Measurements from ENCODE around the gene VIT.
A peak's percentile ranks its signal among the peaks of the same experiment; 100 is the strongest.

The VIT gene

DNA sequence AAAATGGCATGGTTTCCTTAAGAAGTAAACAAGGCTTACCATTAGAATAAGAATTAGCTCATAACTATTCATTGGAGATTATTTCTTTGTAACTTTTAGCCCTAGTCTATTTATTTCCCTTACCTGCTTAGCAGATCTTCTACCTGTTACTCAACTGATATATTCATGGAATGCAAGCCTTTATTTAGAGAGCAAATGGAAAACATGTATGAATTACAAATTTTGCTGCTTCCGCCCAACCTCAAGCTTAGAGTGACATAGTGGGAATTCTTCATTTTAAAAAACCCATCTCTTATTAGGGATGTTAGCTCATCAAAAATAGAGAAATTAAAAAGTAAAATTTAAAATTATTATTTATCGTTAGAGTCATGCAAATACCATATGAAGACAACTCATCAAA, 158.9 kb downstream of the VIT start:
- ATAC-seq: no peak
- Mint-ChIP-seq H3K36me3 (peaks cover 58% of the 10 kb centered on the region), H3K9me3 (no peaks in the 10 kb centered on the region), H3K27me3 (no peaks in the 10 kb centered on the region), H3K4me1 (peaks cover 10% of the 10 kb centered on the region), H3K4me3 (no peak overlapping the region), H3K27ac (no peak overlapping the region)

GRCh38 chr2:36857713-36858112, 161.2 kb downstream of the VIT start:
- peaks cover 3% of the 10 kb centered on the region for H3K9me3 Mint-ChIP-seq
- peaks cover 10% of the 10 kb centered on the region for H3K4me1 Mint-ChIP-seq
- no peak overlapping the region for H3K4me3 Mint-ChIP-seq
- H3K27me3 Mint-ChIP-seq: no peaks in the 10 kb centered on the region
- peaks cover 61% of the 10 kb centered on the region for H3K36me3 Mint-ChIP-seq
- no peak overlapping the region for H3K27ac Mint-ChIP-seq
- ATAC-seq: no peak

GRCh38 chr2:36858551-36859365, 162.3 kb downstream of the VIT start:
- Mint-ChIP-seq H3K27me3 (no peaks in the 10 kb centered on the region), H3K27ac (peak overlapping the region; percentile 40), H3K36me3 (peaks cover 70% of the 10 kb centered on the region), H3K9me3 (peaks cover 3% of the 10 kb centered on the region), H3K4me3 (no peak overlapping the region), H3K4me1 (peaks cover 10% of the 10 kb centered on the region)
- ATAC-seq: no peak

GRCh38 chr2:36859366-36859792, 162.9 kb downstream of the VIT start:
- H3K27ac Mint-ChIP-seq: peak overlapping the region; percentile 40
- H3K36me3 Mint-ChIP-seq: peaks cover 70% of the 10 kb centered on the region
- no peak overlapping the region for H3K4me3 Mint-ChIP-seq
- peaks cover 10% of the 10 kb centered on the region for H3K4me1 Mint-ChIP-seq
- no peaks in the 10 kb centered on the region for H3K27me3 Mint-ChIP-seq
- peaks cover 3% of the 10 kb centered on the region for H3K9me3 Mint-ChIP-seq
- no peak for ATAC-seq

DNA sequence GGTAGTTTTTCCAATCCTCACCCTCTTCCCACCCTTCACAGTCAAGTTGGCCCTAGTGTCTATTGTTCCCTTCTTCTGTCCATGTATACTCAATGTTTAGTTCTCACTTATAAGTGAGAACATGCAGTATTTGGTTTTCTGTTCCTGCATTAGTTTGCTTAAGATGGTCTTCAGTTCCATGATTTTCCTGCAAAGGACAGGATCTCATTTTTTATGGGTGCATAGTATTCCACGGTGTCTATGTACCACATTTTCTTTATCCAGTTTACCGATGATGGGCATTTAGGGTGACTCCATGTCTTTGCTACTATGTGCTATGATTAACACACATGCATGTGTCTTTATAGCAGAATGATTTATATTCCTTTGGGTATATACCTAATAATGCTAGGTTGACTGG, 165.4 kb downstream of the VIT start:
- Mint-ChIP-seq H3K36me3 (peaks cover 83% of the 10 kb centered on the region), H3K27ac (no peak overlapping the region), H3K4me1 (peaks cover 10% of the 10 kb centered on the region), H3K9me3 (peaks cover 3% of the 10 kb centered on the region), H3K4me3 (no peak overlapping the region), H3K27me3 (no peaks in the 10 kb centered on the region)
- ATAC-seq: no peak

Data from stimulated activated memory B cell treated with anti-CD40 and anti-IgM and Interleukin-4, amounts not matched to agents 10 μg/mL and 1 μg/mL and 100 μg/mL, for 72 hours (primary cell).